Spinal cord (tissue), 10 donors: ENCODE measurements around the gene SARS1. TPM values are rescaled to one million over a fixed set of nuclear protein-coding genes. Genes with fewer than 3 reads are reported as not detected.

Experiments
- DNase-seq, 6 donors: peaks; one replicate each; pipeline versions ENCODE4 v3.0.0 to v3.0.0-alpha.2; 2013 to 2015; ENCODE audit warnings: low spot score in 6 of 6, low read depth in 4 of 6
- H3K27ac ChIP-seq: one replicate; pipeline ENCODE4 v1.5.1; 2013; ENCODE audit warnings: low read depth, low read length, control low read depth
- H3K27me3 ChIP-seq: one replicate; pipeline ENCODE4 v1.6.1; 2013; ENCODE audit warnings: low read length; ENCODE audit not compliant: control insufficient read depth, insufficient read depth
- H3K36me3 ChIP-seq: one replicate; pipeline ENCODE4 v1.6.1; 2013; ENCODE audit warnings: low read length; ENCODE audit not compliant: control insufficient read depth, insufficient read depth
- H3K4me1 ChIP-seq: one replicate; pipeline ENCODE4 v1.6.1; 2013; ENCODE audit warnings: low read length; ENCODE audit not compliant: control insufficient read depth, insufficient read depth
- H3K4me3 ChIP-seq: one replicate; pipeline ENCODE4 v1.5.1; 2013; ENCODE audit warnings: low read depth, low read length, control low read depth
- H3K9me3 ChIP-seq: one replicate; pipeline ENCODE4 v1.6.1; 2013; ENCODE audit warnings: low read length; ENCODE audit not compliant: control insufficient read depth, insufficient read depth
- WGBS: methylation state at CpG from one replicate; pipeline ENCODE4 v1.1.5; 2013; ENCODE audit warnings: missing lambda C conversion rate; ENCODE audit not compliant: insufficient coverage; 5-methylcytosine and 5-hydroxymethylcytosine counted together
- polyA plus RNA-seq, 2 donors: library from polyadenylated mRNA; unstranded; fragments of 120-200 nt; gene quantifications; one replicate each; pipeline ENCODE4 v1.2.1, GENCODE V29; 2013; ENCODE audit not compliant: insufficient read length in 2 of 2
- total RNA-seq, 2 donors: library from RNA; depleted of rRNA in 1 of 2; stranded (reverse); fragments of 120-200 nt in 1 of 2; fragments of >200 nt in 1 of 2; gene quantifications; one replicate each; pipeline versions ENCODE4 v1.2.3 to v1.2.4, GENCODE V29; 2013 to 2014
- donor health status: healthy.

Gene SARS1
- total and polyA plus RNA-seq, 4 donors = 127 to 164 (median 156) TPM

GRCh38 chr1:109191377-109191776 is 22.3 kb upstream of the SARS1 start:
- Histone ChIP-seq H3K4me1 (peaks cover 5% of the 10 kb centered on the region), H3K36me3 (peaks cover 13% of the 10 kb centered on the region), H3K9me3 (no peaks in the 10 kb centered on the region), H3K4me3 (no peak overlapping the region), H3K27me3 (no peaks in the 10 kb centered on the region), H3K27ac (no peak overlapping the region)
- WGBS = 76% methylated on average over 7 of the region's 8 CpGs
- DNase-seq = no peak

DNA sequence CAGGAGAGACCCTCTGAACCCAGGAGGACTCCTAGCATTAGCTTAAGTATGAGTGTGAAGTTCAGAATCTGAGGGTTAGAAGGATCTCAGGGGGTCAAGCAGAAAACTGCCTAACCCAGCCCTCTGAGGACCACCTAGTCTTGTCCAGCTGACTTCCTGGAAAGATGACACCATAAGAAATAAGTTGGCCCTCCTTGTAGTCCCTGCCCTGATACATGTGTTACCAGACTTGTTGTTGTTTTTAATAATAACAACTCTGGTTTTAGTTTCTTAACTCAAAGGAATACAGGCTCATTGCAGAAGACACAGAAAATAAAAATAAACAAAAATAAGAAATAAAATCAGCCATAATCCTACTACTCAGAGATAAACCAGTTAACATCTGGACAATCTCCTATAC is 21.8 kb upstream of the SARS1 start:
- H3K9me3 ChIP-seq = no peaks in the 10 kb centered on the region
- no peak for DNase-seq
- H3K27ac ChIP-seq = no peak overlapping the region
- H3K4me1 ChIP-seq = no peaks in the 10 kb centered on the region
- H3K4me3 ChIP-seq = no peak overlapping the region
- H3K36me3 ChIP-seq = peaks cover 13% of the 10 kb centered on the region
- H3K27me3 ChIP-seq = no peaks in the 10 kb centered on the region

GRCh38 chr1:109192433-109192832 is 21.3 kb upstream of the SARS1 start:
- no peaks in the 10 kb centered on the region for H3K9me3 ChIP-seq
- 63% methylated on average over 3 of the region's 4 CpGs for WGBS
- peaks cover 15% of the 10 kb centered on the region for H3K36me3 ChIP-seq
- no peak overlapping the region for H3K4me3 ChIP-seq
- no peaks in the 10 kb centered on the region for H3K4me1 ChIP-seq
- no peak for DNase-seq
- H3K27me3 ChIP-seq = no peaks in the 10 kb centered on the region
- no peak overlapping the region for H3K27ac ChIP-seq

- Histone ChIP-seq H3K27me3 (no peaks in the 10 kb centered on the region), H3K4me3 (no peak overlapping the region), H3K27ac (no peak overlapping the region), H3K36me3 (peaks cover 19% of the 10 kb centered on the region), H3K4me1 (no peaks in the 10 kb centered on the region), H3K9me3 (no peaks in the 10 kb centered on the region)
- DNase-seq = no peak
- 52% methylated on average over 11 of the region's 14 CpGs for WGBS
Measured at GRCh38 chr1:109193653-109194590, 19.8 kb upstream of the SARS1 start.

DNA sequence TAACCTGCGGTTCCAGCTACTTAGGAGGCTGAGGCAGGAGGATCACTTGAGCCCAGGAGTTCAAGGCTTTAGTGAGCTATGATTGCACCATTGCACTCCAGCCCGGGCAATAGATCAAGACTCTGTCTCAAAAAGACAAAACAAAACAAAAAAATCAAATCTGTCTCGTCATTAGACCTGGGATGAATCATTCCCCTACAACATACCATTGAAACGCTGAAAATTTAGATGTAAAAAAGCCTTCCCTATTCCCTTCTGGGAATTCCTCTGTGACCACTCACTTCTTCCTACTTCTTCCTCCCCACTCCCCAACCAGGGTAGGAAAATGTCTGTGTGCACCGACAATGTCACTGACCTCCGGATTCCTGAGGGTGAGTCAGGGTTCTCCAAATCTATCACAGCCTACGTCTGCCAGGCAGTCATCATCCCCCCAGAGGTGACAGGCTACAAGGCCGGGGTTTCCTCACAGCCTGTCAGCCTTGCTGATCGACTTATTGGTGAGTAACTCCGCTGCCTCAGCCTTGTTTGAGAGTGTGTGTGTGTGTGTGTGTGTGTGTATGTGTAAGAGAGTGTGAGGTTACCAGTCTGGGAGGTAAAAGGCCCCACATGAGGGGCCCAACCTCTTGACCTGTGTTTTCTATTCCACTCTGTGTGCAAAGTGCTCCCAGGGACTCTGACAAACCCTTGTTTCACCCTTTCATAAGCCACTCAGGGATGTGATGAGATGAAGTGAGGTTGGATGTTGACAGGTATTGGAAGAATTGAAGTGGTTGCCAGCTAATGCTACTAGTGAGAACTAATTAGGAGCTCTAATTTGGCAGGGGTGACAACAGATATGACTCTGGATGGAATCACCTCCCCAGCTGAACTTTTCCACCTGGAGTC is 16.3 kb upstream of the SARS1 start:
- H3K4me3 ChIP-seq = no peak overlapping the region
- no peak overlapping the region for H3K27ac ChIP-seq
- WGBS = 69% methylated on average over 4 of the region's 10 CpGs
- peaks cover 22% of the 10 kb centered on the region for H3K36me3 ChIP-seq
- no peak for DNase-seq
- no peaks in the 10 kb centered on the region for H3K27me3 ChIP-seq
- H3K4me1 ChIP-seq = no peaks in the 10 kb centered on the region
- no peaks in the 10 kb centered on the region for H3K9me3 ChIP-seq

GRCh38 chr1:109198043-109198695 is 15.5 kb upstream of the SARS1 start:
- H3K27ac ChIP-seq = no peak overlapping the region
- H3K4me3 ChIP-seq = no peak overlapping the region
- H3K9me3 ChIP-seq = no peaks in the 10 kb centered on the region
- no peak for DNase-seq
- no peaks in the 10 kb centered on the region for H3K27me3 ChIP-seq
- WGBS = 93% methylated on average over 4 of the region's 6 CpGs
- no peaks in the 10 kb centered on the region for H3K4me1 ChIP-seq
- H3K36me3 ChIP-seq = peaks cover 22% of the 10 kb centered on the region

DNA sequence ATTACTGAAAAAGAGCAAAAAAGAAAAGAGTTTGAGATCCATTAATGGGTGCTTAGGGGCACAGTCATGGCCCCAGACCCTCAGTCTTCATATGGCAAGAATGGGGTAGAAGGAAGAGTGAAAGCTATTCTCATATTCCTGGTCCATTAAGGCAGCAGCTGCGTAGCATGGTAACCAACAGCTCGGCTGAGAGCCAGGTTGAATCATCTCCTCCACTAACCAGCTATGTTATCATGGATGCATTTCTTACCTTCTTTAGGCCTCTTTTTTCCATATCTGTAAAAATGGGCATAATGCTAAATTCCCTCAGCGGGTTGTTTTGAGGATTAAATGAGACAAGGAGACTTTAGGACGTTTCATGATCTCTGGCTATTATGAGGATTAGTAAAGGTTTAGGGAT is 15.0 kb upstream of the SARS1 start:
- Histone ChIP-seq H3K9me3 (no peaks in the 10 kb centered on the region), H3K27me3 (no peaks in the 10 kb centered on the region), H3K4me1 (no peaks in the 10 kb centered on the region), H3K27ac (no peak overlapping the region), H3K4me3 (no peak overlapping the region), H3K36me3 (peaks cover 22% of the 10 kb centered on the region)
- 100% methylated on average over 2 of the region's 4 CpGs for WGBS
- no peak for DNase-seq

DNA sequence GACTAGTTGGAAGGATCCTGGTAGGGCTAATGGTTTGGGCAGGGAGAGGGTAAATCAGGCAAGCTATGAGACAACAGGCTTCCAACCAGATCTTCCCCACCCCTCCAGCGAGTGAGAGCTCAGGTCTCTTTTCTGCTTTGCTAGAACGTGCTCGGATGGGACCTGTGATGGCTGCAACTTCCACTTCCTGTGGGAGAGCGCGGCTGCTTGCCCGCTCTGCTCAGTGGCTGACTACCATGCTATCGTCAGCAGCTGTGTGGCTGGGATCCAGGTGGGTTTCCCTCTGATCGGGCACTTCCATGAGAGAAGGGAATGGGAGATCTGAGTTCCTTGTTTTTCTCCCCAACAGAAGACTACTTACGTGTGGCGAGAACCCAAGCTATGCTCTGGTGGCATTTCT is 14.0 kb upstream of the SARS1 start:
- no peak for DNase-seq
- H3K9me3 ChIP-seq = no peaks in the 10 kb centered on the region
- H3K36me3 ChIP-seq = peaks cover 18% of the 10 kb centered on the region
- H3K4me3 ChIP-seq = no peak overlapping the region
- H3K27ac ChIP-seq = no peak overlapping the region
- 70% methylated on average over 9 of the region's 10 CpGs for WGBS
- no peaks in the 10 kb centered on the region for H3K27me3 ChIP-seq
- H3K4me1 ChIP-seq = no peaks in the 10 kb centered on the region

GRCh38 chr1:109201123-109201703 is 12.5 kb upstream of the SARS1 start:
- no peaks in the 10 kb centered on the region for H3K27me3 ChIP-seq
- DNase-seq = peak in 3 of 6 donors; percentile 4 to 56 (median 50)
- H3K4me1 ChIP-seq = no peaks in the 10 kb centered on the region
- 15% methylated on average over 1 of the region's 2 CpGs for WGBS
- H3K9me3 ChIP-seq = no peaks in the 10 kb centered on the region
- no peak overlapping the region for H3K4me3 ChIP-seq
- peaks cover 16% of the 10 kb centered on the region for H3K36me3 ChIP-seq
- H3K27ac ChIP-seq = no peak overlapping the region
